Activated CD4-positive, alpha-beta T cell treated with anti-CD3 and anti-CD28 coated beads, Interleukin-2, amount 50 U/mL, for 24 hours (primary cell): Measurements from ENCODE around the gene LSP1.
"Not testable (repeated sequence)": the region's sequence is repeated elsewhere in the genome, so short reads cannot be mapped to it uniquely, and the experiment has no call there.

Experiments used
- DNase-seq, 2 donors: peaks; one replicate each; pipeline ENCODE4 v3.0.0-alpha.2; 2020; ENCODE audit warnings: low read depth in 1 of 2, low spot score in 1 of 2

LSP1 gene

GRCh38 chr11:1862588-1863351 is 9.9 kb downstream of the LSP1 start:
- DNase-seq, result no peak

- DNase-seq, result no peak
Measured at GRCh38 chr11:1863352-1864216, 10.7 kb downstream of the LSP1 start.

GRCh38 chr11:1864231-1864630 is 11.3 kb downstream of the LSP1 start:
- DNase-seq, result no peak

GRCh38 chr11:1864831-1865665 is 12.2 kb downstream of the LSP1 start:
- DNase-seq, result no peak

GRCh38 chr11:1866226-1866625 is 13.3 kb downstream of the LSP1 start:
- DNase-seq, result no peak

GRCh38 chr11:1866776-1867175 is 13.9 kb downstream of the LSP1 start:
- DNase-seq, result no peak

GRCh38 chr11:1867381-1867780 is 14.5 kb downstream of the LSP1 start:
- DNase-seq, result no peak

- no peak for DNase-seq
Measured at GRCh38 chr11:1868056-1868635, 15.3 kb downstream of the LSP1 start.

GRCh38 chr11:1868636-1869291 is 15.9 kb downstream of the LSP1 start:
- no peak for DNase-seq

- no peak for DNase-seq
Measured at GRCh38 chr11:1869427-1870325, 16.8 kb downstream of the LSP1 start.

GRCh38 chr11:1870326-1870696 is 17.4 kb downstream of the LSP1 start:
- no peak for DNase-seq

GRCh38 chr11:1870721-1871466 is 18.0 kb downstream of the LSP1 start:
- no peak for DNase-seq

- DNase-seq, result no peak
Measured at GRCh38 chr11:1871531-1871930, 18.6 kb downstream of the LSP1 start.

GRCh38 chr11:1872267-1872985 is 19.5 kb downstream of the LSP1 start:
- DNase-seq, result no peak

GRCh38 chr11:1873048-1873812 is 20.3 kb downstream of the LSP1 start:
- no peak for DNase-seq

- DNase-seq, result not testable (repeated sequence)
Measured at GRCh38 chr11:1873813-1874150, 20.9 kb downstream of the LSP1 start.

- DNase-seq, result not testable (repeated sequence)
Measured at GRCh38 chr11:1874441-1875092, 21.7 kb downstream of the LSP1 start.
